ENCODE results near the gene TEDC2.
"Not testable (repeated sequence)": the region's sequence is repeated elsewhere in the genome, so short reads cannot be mapped to it uniquely, and the experiment has no call there.

The TEDC2 gene

DNA sequence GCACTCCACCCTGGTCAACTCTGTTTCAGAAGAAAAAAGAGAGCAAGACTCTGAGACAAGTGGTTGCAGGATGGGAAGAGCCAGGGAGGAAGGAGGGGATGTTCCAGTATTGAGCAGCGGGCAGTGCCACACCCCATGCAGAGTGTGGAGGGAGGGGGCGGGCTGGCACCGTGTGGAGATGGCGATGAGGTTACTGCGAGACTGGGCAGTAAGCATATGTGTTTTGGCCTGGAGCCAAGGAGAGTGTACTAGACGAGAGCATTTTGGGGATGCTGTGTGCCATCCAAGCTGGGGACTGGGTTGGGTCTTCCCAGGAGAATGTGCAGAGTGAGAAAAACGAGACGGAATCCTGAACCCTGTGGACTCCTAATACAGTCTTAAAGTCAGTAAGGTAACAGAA lies 18.4 kb downstream of the TEDC2 start:
- DNase-seq: no peak

DNA sequence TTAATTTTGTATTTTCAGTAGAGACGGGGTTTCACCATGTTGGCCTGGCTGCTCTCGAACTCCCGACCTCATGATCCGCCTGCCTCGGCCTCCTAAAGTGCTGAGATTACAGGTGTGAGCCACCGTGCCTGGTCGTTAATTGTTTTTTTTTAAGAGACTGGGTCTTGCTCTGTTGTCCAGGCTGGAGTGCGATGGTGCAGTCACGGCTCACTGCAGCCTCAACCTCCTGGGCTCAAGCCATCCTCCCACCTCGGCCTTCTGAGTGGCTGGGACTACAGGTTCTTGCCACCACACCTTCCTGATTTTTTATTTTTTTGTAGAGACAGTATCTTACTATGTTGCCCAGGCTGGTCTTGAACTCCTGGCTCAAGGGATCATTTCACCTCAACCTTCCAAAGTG lies 20.1 kb downstream of the TEDC2 start:
- not testable (repeated sequence) for DNase-seq

DNA sequence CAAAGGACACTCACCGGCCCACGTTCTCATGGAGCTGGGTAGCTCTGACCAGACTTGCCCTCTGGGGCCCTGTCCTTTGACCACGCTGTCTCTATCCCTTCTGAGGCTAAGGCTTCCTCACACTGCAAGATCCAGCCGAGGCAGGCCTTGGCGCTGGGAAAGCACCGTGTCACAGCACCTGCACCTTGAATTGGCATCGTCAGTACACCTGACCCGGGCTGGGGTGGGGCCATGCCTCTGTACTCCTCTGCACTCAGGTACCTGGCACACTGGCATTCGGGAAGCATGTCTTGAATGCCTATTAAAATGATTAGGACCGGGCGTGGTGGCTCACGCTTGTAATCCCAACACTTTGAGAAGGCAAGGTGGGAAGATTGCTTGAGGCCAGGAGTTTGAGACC lies 21.0 kb downstream of the TEDC2 start:
- DNase-seq: no peak

- DNase-seq: no peak
These were observed 21.8 kb downstream of the TEDC2 start for GRCh38 chr16:2481676-2482075.

- DNase-seq: no peak
These were observed 22.3 kb downstream of the TEDC2 start for GRCh38 chr16:2482249-2482648.

- no peak for DNase-seq
These were observed 23.0 kb downstream of the TEDC2 start for GRCh38 chr16:2482708-2483534.

- DNase-seq: no peak
These were observed 24.3 kb downstream of the TEDC2 start for GRCh38 chr16:2483939-2484897.

- DNase-seq: no peak
These were observed 25.1 kb downstream of the TEDC2 start for GRCh38 chr16:2484898-2485508.

GRCh38 chr16:2485811-2486507 lies 26.1 kb downstream of the TEDC2 start:
- no peak for DNase-seq

DNA sequence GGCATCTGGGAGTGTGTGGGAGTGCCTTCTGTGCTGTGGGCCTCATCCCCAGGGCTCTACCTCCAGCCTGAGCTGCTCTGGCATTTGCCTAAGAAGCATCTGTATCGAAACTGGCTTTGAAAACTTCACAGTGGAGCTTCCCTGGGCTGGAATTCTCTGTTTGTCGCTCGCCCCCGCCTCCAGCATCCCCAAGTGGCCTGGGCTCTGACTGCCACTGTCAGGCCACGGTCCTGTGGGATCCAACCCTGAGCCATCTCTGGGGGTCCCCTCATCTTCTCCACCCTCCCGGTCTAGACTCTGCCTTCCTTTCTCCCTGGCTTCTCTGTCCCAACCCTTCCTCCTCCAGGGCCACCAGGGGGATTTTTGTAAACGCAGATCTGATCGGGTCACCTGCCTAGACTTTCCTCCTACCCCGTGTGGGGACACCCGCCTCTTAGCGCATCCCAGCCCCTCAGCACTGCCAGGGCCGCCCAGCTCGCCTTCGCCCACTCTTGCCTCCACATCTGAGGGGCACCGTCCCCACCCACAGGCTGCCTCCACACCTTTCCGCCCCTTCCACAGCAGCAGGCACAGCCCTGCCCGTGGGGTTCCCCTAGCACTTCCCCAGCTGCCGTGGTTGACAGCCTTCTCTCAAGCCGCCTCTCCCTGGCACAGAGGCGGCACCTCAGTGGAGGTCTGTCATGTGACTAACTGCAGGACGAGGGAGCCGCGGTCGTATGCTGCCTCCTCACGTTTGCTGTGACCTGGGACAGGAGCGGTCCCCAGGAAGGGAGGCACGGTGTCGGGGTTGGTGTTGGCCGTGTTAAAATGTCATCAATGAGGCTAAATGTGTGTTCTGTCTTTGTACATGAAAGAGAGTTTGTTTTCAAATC lies 27.0 kb downstream of the TEDC2 start:
- peak; percentile 65 to 89 for DNase-seq

- no peak for DNase-seq
These were observed 27.6 kb downstream of the TEDC2 start for GRCh38 chr16:2487517-2487842.

- DNase-seq: no peak
These were observed 28.1 kb downstream of the TEDC2 start for GRCh38 chr16:2487903-2488531.

GRCh38 chr16:2489581-2489980 lies 29.7 kb downstream of the TEDC2 start:
- no peak for DNase-seq

DNA sequence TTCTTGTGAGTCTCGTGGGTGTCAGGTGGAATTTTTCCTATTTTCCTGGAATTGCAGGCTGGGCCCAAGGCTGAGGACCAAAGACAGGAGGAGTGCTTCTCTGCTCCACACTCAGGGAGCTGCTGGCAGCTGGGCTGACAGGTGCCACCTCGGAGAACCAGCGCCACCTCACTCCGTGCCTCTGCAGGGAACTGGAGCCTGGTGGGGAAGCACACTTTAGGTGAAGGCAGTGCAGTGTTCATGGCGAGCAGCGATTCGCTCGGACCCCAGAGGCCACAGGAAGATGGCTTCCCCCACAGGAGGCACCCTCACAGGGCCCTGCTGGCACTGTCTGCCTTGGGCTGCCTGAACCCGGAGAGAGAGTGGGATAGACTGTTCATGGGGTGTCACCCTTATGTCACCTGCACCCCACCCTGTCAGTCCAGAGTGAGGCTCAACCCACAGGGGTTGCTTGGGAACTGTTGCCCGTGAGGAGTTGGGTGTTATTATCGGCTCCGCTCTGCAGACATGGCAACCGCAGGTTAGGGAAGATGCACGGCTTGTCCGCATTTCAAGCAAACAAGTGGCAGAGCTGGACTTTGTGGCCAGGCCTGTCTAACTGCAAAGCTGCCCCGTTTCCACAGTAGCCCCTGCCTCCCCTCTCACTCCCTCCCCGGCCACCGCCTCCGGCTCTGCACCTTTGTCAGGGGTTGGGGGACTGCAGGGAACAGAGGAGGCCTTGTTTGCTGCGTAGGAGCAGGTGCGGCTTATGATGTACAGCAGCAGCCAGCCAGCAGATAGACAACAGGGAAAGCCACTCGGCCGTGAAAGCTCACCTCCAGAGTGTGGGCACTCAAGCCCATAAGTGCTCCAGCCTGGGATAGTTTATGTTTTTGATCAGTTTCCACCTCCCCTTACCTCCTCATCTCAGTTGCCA lies 30.5 kb downstream of the TEDC2 start:
- no peak for DNase-seq

DNA sequence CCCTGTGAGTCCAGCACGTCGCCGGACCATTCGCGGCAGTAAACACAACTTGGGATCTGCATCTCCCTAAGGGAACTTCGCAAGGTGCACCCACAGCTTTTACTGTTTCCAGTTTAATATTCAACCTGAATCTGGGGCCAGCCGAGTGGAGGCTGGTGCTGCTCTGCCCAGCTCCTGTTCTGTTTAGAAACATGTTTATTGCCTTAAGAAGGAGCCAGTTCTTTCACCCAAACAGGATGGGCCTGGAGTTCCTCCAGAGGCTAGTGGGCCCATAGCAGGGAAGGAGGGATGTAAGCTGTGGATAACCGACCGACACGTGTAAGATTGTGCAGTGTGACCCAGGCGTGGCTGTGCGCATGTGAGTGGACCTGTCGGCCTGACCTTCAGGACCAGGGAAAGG lies 32.4 kb downstream of the TEDC2 start:
- no peak for DNase-seq

DNA sequence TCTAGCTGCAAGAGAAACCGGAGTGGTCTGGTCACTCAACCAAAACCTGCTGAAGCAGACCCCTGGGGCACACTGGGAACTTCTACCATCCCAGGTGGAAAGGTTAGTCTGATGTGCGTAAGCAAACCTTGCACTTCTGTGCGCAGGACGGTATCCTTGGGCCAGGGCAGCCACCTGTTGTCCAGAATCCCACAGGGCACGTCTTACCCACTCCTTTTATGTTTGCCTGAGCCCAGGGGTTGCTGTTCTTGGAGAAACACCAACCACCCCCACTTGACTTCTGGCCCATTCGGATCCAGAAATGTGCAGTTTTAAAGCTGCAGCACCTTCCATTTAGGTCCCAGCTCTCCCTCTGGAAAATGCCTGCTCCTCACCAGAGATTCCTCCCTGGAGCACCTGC lies 33.7 kb downstream of the TEDC2 start:
- no peak for DNase-seq

- DNase-seq: no peak
These were observed 34.7 kb downstream of the TEDC2 start for GRCh38 chr16:2494616-2495015.

GRCh38 chr16:2495041-2495440 lies 35.1 kb downstream of the TEDC2 start:
- DNase-seq: no peak

DNA sequence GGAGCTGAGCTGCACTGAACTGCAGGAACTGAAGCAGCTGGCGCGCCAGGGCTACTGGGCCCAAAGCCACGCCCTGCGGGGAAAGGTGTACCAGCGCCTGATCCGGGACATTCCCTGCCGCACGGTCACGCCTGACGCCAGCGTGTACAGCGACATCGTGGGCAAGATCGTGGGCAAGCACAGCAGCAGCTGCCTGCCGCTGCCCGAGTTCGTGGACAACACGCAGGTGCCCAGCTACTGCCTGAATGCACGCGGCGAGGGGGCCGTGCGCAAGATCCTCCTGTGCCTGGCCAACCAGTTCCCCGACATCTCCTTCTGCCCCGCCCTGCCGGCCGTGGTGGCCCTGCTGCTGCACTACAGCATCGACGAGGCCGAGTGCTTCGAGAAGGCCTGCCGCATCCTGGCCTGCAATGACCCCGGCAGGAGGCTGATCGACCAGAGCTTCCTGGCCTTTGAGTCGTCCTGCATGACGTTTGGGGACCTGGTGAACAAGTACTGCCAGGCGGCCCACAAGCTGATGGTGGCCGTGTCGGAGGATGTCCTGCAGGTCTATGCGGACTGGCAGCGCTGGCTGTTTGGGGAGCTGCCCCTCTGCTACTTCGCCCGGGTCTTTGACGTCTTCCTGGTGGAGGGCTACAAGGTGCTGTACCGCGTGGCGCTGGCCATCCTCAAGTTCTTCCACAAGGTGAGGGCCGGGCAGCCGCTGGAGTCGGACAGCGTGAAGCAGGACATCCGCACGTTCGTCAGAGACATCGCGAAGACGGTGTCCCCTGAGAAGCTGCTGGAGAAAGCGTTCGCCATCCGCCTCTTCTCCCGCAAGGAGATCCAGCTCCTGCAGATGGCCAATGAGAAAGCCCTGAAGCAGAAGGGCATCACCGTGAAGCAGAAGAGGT lies 36.6 kb downstream of the TEDC2 start:
- DNase-seq: no peak
